Right lobe of liver (tissue), 6 donors: ENCODE results near the gene MTA1. TPM values are rescaled to one million over a fixed set of nuclear protein-coding genes. Genes with fewer than 3 reads are reported as not detected.

Experiments
- ATAC-seq, 4 donors: fragments of 200-7000 bp; cut with Tn5 transposase; one replicate each; pipeline ENCODE4 v1.9.1; 2020; ENCODE audit warnings: mild to moderate bottlenecking in 4 of 4, moderate library complexity in 4 of 4
- DNase-seq, 3 donors: peaks; one replicate each; pipeline ENCODE4 v3.0.0-alpha.2; 2020
- H3K27ac ChIP-seq, 3 donors: fragments of 200-600 bp; one replicate each; pipeline ENCODE4 v1.8.0; 2022
- H3K27me3 ChIP-seq, 2 donors: fragments of 200-600 bp; one replicate each; pipeline ENCODE4 v1.8.0; 2022
- H3K36me3 ChIP-seq, 4 donors: fragments of 200-600 bp; sonication (generic) in 1 of 4; one replicate each; pipeline versions ENCODE4 v1.5.1 to v1.8.0; 2017 to 2022; ENCODE audit warnings: control low read depth in 1 of 4
- H3K4me1 ChIP-seq, 4 donors: fragments of 200-600 bp; sonication (generic) in 1 of 4; one replicate each; pipeline versions ENCODE4 v1.5.1 to v1.8.0; 2017 to 2022; ENCODE audit warnings: control low read depth in 1 of 4
- H3K4me3 ChIP-seq, 3 donors: fragments of 200-600 bp; one replicate each; pipeline ENCODE4 v1.8.0; 2022
- H3K9me3 ChIP-seq, 4 donors: fragments of 200-600 bp; sonication (generic) in 1 of 4; one replicate each; pipeline versions ENCODE4 v1.5.1 to v1.8.0; 2017 to 2022; ENCODE audit warnings: control low read depth in 1 of 4
- POLR2A ChIP-seq: fragments of 450-650 bp; IDR thresholded peaks from one replicate; pipeline ENCODE4 v1.6.1; 2017; ENCODE audit warnings: antibody characterized with exemption, mild to moderate bottlenecking
- WGBS: methylation state at CpG from one replicate; pipeline ENCODE4 v1.1.6; 2018; ENCODE audit warnings: low coverage, low lambda C conversion rate; ENCODE audit not compliant: insufficient coverage; ENCODE audit errors: missing lambda C conversion rate; 5-methylcytosine and 5-hydroxymethylcytosine counted together
- intact Hi-C, 2 donors: fragments of 100-400 bp; cut with DNase I; formaldehyde crosslinking; loops; one replicate each; pipeline versions ENCODE4 v1.11.2 to v1.14.1; 2022
- total RNA-seq, 6 experiments: library from RNA; depleted of rRNA in 2 of 6; stranded (reverse); fragments of >200 nt in 2 of 6; fragmentation: NEBNext Ultra II Directional in 3 of 6; extraction: Animal tissue kit (Norgen Biotek cat#: 25700) in 3 of 6; gene quantifications; one replicate each; pipeline versions ENCODE4 v1.1.0 to v1.2.4, GENCODE V29; 2016 to 2023
- TF ChIP-seq, protein P1 (sequence below), 4 donors: fragments of 200-600 bp in 3 of 4; fragments of 450-650 bp in 1 of 4; IDR thresholded peaks; one replicate each; pipeline versions ENCODE4 v1.5.1 to v1.8.0; 2016 to 2022; ENCODE audit warnings: antibody characterized with exemption in 4 of 4, mild to moderate bottlenecking in 2 of 4
- donor health status: DM: no; HTN: yes; CAD: no.
- donor health status: DM: no; HTN: no; CAD: no.
- donor health status: DM: no; HTN: no; CAD: no.
- donor health status: DM: no; HTN: yes; CAD: no.
- donor health status: DM: no; HTN: yes; CAD: no.

MTA1 gene
- total RNA-seq, 6 experiments from 2014 or later: 18.6 to 45.1 (median 29.2) TPM

DNA sequence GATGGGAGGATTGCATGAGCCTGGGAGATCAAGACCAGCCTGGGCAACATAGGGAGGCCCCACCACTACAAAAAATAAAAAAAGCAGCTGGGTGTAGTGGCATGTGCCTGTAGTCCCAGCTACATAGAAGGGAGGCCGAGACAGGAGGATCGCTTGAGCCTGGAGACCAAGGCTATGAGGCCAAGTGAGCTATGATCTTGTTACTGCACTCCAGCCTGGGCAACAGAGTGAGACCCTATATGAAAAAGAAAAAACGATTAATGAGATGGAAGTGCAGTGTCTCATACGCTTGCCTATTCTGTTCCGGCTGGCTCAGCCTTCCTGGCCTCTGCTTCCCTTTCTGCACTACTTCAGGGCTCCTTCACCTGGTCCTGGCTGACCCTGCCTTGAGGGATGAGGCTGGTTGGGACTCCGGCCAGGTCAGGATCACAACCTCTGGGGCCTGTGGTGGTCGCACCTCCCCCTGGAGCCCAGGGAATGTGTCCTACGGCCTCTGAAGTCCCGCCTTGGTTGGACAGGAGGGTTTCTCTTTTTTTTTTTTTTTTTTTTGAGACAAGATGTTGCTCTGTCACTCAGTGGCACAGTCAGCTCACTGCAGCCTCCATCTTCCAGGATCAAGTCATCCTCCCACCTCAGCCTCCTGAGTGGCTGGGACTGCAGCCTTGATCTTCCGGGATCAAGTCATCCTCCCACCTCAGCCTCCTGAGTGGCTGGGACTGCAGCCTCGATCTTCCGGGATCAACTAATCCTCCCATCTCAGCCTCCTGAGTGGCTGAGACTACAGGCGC is 82.1 kb downstream of the MTA1 start:
- DNase-seq: no peak

DNA sequence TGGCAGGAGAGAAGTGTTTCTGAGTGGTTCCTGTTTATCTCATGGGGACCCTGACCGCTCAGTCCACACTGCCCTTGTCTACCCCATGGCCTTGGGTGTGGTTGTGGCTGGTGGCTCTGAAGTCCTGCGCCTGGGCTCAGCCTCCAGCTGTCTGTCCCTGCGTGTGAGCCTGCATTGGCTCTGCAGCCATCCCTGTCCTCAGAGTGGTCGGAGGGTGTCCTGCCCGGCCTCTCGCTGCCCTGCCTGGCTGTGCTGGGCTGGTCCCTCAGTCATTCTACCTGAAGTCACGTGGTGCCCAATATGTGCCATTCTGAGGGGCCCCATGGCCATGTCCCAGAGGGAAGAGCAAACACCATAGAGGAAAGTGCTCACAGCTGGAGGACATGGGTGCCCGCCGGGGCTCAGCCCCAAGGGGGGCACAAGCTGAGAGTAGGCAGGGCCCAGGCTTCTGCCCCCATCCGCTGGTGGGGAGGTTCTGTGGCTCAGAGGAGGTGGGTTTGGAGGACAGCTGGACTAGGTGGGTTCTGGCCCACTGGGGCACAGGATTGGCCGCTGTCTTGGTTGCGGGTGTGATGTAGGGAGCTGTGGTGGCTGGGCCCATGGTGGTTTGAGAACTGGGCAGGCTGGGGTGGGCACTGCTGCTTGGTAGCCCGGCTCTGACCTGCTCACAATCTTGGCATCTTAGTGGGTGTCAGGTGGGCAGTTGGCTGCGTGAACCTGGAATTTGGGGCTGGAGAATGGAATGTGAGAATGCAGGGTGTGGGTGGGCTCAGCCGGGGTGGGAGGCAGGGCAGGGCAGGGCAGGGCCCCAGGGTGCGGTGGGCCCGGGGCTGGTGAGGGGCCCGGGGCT is 83.0 kb downstream of the MTA1 start:
- Histone ChIP-seq H3K9me3 (no peaks in the 10 kb centered on the region), H3K4me3 (no peak overlapping the region), H3K27ac (no peak overlapping the region), H3K27me3 (no peaks in the 10 kb centered on the region), H3K4me1 (peaks cover 0 to 7% (median 2%) of the 10 kb centered on the region in 4 donors), H3K36me3 (peaks cover 0 to 3% (median 0%) of the 10 kb centered on the region in 4 donors)
- no peak for ATAC-seq
- DNase-seq: no peak
- TF ChIP-seq, protein P1, sequence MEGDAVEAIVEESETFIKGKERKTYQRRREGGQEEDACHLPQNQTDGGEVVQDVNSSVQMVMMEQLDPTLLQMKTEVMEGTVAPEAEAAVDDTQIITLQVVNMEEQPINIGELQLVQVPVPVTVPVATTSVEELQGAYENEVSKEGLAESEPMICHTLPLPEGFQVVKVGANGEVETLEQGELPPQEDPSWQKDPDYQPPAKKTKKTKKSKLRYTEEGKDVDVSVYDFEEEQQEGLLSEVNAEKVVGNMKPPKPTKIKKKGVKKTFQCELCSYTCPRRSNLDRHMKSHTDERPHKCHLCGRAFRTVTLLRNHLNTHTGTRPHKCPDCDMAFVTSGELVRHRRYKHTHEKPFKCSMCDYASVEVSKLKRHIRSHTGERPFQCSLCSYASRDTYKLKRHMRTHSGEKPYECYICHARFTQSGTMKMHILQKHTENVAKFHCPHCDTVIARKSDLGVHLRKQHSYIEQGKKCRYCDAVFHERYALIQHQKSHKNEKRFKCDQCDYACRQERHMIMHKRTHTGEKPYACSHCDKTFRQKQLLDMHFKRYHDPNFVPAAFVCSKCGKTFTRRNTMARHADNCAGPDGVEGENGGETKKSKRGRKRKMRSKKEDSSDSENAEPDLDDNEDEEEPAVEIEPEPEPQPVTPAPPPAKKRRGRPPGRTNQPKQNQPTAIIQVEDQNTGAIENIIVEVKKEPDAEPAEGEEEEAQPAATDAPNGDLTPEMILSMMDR (IDR thresholded peaks at IDR 0.05): no peak
- no peak for TF ChIP-seq POLR2A
- WGBS: 71% methylated on average over 6 of the region's 18 CpGs
- intact Hi-C loops: no loop called here

More for the DNA sequence above, 82.1 kb downstream of the MTA1 start:
- 88% methylated on average over 10 of the region's 13 CpGs for WGBS
- no peak overlapping the region for H3K4me3 ChIP-seq
- intact Hi-C loops: no loop called here
- no peak for ATAC-seq
- H3K36me3 ChIP-seq: peaks cover 0 to 3% (median 0%) of the 10 kb centered on the region in 4 donors
- H3K27me3 ChIP-seq: no peaks in the 10 kb centered on the region
- no peaks in the 10 kb centered on the region for H3K9me3 ChIP-seq
- TF ChIP-seq, protein P1 (IDR thresholded peaks at IDR 0.05): no peak
- no peak for TF ChIP-seq POLR2A
- peaks cover 0 to 17% (median 7%) of the 10 kb centered on the region in 4 donors for H3K4me1 ChIP-seq
- H3K27ac ChIP-seq: no peak overlapping the region

DNA sequence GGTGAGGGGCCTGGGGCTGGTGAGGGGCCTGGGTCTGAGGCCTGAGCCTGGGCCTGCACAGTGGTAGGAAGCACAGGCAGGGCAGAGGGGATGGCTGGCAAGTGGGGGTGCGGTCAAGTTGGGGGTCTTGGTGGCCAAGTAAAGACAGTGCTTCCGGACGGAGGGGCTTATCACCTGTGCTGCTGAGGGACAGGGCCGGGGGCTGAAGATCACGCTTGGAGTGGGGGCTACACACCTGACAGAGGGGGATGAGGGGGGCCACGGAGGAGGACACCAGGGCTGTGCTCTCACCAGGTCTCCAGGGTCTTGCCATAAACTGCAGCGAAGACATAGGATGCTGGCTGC is 83.6 kb downstream of the MTA1 start:
- DNase-seq: no peak
- Histone ChIP-seq H3K27me3 (no peaks in the 10 kb centered on the region), H3K9me3 (no peaks in the 10 kb centered on the region), H3K4me3 (no peak overlapping the region), H3K36me3 (peaks cover 0 to 3% (median 0%) of the 10 kb centered on the region in 4 donors), H3K4me1 (peaks cover 0 to under 1% (median 0%) of the 10 kb centered on the region in 4 donors), H3K27ac (no peak overlapping the region)
- no peak for TF ChIP-seq POLR2A
- TF ChIP-seq, protein P1 (IDR thresholded peaks at IDR 0.05): no peak
- 90% methylated on average over 2 of the region's 7 CpGs for WGBS
- intact Hi-C loops: no loop called here
- ATAC-seq: no peak

DNA sequence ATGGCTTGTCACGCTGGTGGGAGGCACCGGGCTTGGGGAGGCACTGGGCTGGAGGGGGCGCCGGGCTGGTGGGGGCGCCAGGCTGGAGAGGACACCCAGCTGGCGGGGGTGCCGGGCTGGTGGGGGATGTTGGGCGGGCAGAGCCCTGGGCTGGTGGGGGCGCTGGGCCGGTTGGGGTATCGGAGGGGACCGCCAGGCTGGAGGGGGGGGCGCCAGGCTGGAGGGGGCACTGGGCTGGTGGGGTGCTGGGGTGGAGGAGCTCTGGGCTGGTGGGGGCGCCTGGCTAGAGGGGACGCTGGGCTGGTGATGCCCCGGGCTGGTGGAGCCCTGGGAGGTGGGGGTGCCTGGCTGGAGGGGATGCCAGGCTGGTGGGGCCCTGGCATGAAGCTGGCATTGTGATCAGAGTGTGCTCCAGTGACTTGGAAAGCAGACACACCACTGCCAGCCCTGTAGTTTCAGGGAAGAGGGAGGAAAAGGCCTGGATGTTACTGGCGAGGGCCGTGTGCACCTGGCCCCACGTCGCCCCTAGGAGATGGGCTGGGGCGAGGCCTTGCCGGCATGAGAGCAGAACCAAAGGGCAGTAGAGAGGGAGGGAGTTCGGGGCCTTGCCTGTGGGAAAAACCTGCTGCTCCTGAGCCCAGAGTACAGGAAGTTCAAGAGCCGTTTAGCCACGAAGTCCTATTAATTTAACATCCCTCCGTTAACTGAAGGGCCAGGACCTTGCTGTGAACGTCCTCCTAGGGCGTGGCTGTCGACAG is 84.5 kb downstream of the MTA1 start:
- ATAC-seq: no peak
- no peaks in the 10 kb centered on the region for H3K9me3 ChIP-seq
- DNase-seq: no peak
- no peak for TF ChIP-seq POLR2A
- TF ChIP-seq, protein P1 (IDR thresholded peaks at IDR 0.05): no peak
- intact Hi-C loops: no loop called here
- H3K4me1 ChIP-seq: no peaks in the 10 kb centered on the region
- H3K27ac ChIP-seq: no peak overlapping the region
- WGBS: 70% methylated on average over 16 of the region's 29 CpGs
- no peak overlapping the region for H3K4me3 ChIP-seq
- H3K36me3 ChIP-seq: no peaks in the 10 kb centered on the region
- H3K27me3 ChIP-seq: no peaks in the 10 kb centered on the region
